NCI-H446 treated with DMSO at 0.1 percent for 48 hours (cell line): ENCODE measurements around the gene HECTD4.
A peak's percentile ranks its signal among the peaks of the same experiment; 100 is the strongest.
"Not testable (repeated sequence)": the region's sequence is repeated elsewhere in the genome, so short reads cannot be mapped to it uniquely, and the experiment has no call there.

ENCODE experiments used
- DNase-seq: peaks from one replicate; lab custom pipeline; 2025; lab: John Stamatoyannopoulos, UW

Gene HECTD4

DNA sequence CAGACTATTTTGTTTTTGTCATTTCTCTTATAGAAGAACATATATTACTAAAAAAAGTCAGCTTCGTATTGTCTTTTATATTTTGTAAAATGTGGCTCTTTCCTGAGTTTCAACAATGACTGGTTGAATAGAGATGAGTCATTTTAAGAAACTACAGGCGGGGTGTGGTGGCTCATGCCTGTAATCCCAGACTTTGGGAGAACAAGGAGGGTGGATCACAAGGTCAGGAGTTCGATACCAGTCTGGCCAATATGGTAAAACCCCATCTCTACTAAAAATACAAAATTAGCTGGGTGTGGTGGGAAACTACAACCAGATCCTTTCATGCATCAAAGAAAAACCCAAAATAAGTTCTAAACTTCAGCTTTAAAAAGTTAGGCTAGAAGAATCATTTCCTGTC is 28.8 kb downstream of the HECTD4 start:
- no peak for DNase-seq

DNA sequence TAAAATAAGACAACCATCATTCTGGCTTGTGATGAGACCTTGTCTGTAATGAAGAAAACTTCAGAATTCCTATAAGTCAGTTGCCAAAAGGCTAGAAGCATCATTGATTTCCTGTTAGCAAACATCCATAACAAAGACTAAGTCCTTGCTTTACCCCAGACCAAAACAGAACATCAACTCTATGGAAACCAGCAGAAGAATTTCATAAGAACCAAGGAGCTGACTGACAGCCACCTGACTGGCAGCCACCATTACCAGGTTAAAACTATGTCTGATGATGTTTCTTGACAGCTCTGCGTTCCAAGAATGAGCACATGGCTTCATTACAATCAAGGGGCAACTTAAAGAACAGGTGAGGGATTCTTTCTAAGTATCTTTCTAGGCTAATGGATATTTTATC is 29.3 kb downstream of the HECTD4 start:
- no peak for DNase-seq

GRCh38 chr12:112350593-112351592 is 31.3 kb downstream of the HECTD4 start:
- DNase-seq: no peak

DNA sequence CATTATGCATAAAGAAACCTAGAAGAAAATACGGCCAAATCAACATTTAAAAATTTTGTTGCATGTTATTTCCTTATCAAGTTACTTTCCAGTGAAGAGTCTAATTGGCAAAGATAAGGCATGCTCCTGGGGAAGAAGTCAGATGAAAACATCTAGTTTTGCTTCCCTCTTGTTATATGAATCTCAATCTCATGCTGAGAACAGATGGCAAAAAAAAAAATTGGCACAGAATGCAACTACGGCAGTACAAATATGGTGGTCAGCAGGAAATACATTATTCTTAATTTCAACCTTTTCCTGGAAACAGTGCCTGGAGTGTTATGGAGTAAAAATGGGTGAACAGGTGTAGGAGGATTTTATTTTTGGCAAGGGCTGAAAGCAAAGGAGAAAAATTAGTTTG is 32.8 kb downstream of the HECTD4 start:
- DNase-seq: peak; percentile 83

- DNase-seq: not testable (repeated sequence)
Observed at GRCh38 chr12:112348926-112349325, 33.3 kb downstream of the HECTD4 start.

DNA sequence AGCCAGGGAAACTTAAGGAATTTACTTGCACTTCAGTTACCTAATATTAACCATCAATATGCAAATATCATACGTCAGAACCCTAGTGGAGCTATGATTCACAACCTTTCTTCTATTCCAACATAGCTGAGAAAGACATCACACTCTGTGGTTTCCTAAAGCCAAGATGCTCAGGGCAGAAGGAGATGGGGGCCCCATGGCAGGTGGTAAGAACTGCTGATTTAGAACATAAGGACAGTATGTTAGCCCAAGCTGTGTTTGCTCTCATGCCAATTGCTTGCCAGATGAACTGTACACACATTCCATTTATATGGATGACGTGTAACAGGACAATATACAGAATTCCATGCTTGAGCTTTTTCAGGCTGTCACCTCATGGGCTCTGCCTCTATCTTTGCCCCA is 34.6 kb downstream of the HECTD4 start:
- DNase-seq: peak; percentile 85

GRCh38 chr12:112346194-112346593 is 36.0 kb downstream of the HECTD4 start:
- DNase-seq: no peak

- DNase-seq: no peak
Observed at GRCh38 chr12:112344220-112344619, 38.0 kb downstream of the HECTD4 start.

DNA sequence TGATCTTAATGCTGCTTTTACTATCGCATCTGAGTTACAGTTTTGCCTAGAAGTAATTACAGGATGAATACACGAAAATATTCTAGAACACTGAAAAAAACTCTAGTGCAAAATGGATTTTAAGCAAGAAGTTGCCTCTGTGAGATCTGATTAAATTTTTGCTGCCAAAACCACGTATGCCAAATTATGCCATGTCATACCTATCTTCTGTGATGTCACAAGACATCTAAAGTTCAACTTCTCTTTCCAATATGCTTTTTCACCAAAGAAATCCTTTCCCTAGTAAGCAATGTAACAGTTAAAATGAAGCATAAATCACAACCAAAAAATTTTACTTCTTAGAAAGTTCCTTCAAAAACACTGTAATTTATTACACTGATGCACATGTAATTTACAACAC is 39.6 kb downstream of the HECTD4 start:
- DNase-seq: no peak

GRCh38 chr12:112341046-112341825 is 41.0 kb downstream of the HECTD4 start:
- no peak for DNase-seq

DNA sequence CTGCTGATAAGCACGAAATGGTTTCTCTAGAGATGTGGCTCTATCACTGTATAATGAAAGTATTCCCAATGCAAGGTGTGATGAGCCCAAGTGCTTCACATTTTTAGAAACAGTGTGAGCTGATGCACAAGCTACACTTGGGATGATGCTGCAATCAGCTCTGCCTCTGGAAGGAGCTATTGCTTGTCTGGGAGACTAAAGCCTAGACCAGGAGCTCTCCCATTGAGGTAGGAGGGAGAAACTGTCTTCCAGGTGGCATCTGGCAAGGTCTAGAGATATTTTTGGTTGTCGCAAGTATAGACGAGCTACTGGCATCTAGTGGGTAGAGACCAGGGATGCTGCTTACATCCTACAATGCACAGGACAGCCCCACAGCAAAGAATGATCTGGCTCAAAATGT is 42.0 kb downstream of the HECTD4 start:
- DNase-seq: no peak

GRCh38 chr12:112334999-112335398 is 47.2 kb downstream of the HECTD4 start:
- not testable (repeated sequence) for DNase-seq

DNA sequence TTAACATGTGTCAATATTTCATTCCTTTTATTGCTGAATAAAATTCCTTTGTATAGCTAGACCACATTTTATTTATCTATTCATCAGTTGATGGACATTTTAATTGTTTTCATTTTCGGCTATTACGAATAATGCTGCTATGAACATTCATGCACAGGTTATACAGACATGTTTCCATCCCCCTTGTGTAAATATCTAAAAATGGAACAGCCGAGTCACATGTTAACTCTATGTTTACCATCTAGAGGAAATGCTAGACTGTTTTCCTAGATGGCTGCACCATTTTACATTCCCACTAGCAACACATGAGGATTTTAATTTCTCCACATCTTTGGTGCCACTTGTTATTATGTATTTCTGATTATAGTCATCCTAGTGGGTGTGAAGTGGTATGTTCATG is 49.2 kb downstream of the HECTD4 start:
- no peak for DNase-seq

- DNase-seq: no peak
Observed at GRCh38 chr12:112331886-112332285, 50.3 kb downstream of the HECTD4 start.

GRCh38 chr12:112330706-112331105 is 51.5 kb downstream of the HECTD4 start:
- DNase-seq: no peak

DNA sequence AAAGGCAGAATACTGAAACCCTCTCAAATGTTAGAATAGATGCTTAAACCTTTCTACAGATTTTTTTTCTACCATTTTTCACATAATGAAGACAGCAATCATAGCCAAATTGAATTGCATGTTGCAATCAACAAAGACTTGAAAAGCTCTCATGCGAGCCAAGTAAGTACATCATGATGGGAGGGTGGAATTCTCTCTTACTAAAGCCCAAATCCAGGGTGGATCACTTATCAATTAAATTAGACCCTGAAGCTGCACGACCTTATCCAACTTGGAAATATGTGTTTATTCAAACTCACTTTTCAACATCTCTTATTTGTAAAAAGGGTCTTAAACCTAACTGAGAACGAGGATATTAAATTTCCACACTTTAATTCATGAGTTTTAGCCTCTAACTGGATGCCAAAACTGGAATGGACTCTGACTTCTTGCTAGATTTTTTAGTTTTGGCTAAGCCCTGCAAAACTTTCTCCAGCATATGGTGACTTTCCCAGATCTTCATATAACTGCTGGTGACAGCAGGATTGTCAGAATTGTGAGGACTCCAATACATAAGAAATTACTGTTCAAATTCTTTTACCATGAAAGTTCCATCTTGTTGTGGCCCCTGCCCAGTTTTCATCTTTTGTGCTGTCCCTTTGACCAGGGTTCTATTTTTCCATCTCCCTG is 53.6 kb downstream of the HECTD4 start:
- DNase-seq: peak; percentile 42

DNA sequence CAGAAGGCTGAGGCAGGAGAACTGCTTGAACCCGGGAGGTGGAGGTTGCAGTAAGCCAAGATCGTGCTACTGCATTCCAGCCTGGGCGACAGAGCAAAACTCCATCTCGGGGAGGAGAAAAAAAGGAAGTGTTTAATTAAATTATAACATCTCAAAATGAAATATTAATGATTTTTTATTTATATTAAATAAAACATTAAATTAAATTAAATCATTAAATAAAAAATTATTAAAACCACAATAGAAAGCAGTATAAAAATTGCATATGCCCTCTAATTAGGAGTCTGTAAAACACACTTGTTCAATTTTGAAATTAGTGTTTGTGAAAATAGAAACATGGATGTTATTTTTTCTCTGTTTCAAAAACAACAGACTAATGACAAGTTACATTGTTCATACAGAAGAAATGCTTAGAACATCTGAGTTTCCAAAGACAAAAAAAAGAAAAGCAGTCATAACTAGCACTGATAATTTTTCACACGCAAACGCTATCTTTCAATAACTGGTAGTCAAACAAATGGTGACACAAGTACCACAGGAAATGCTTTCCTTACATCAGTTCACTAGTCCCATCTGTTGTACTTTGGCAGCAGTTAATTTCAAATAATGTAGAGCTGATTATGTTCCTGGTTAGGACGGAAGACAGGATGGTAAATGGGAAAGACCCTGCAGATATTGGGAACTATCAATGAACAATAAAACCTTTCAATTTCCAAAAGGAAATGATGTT is 54.9 kb downstream of the HECTD4 start:
- DNase-seq: peak; percentile 45

DNA sequence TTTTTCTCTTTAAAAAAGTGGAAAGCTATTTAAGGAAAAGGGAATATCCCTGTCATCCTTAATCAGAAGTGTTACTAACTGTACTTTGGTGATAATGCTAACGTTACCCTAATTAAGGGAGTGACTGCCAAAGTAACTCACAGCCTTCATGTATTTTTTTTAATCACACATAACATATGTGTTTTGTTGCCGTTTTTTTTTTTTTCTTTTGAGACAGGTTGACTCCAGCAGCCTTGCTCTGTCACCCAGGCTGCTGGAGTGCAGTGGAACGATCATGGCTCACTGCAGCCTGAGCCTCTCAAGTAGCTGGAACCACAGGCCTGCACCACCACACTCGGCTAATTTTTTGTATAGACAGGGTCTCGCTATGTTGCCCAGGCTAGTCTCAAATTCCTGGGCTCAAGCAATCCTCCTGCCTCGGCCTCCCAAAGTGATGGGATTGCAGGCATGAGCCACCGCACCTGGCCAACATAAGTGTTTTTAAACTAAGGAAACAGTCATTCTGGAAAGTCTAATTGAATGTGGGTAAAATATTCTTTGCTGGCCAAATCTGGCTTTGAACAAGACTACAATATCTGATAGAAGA is 56.5 kb downstream of the HECTD4 start:
- DNase-seq: no peak

GRCh38 chr12:112325157-112325556 is 57.1 kb downstream of the HECTD4 start:
- DNase-seq: no peak

DNA sequence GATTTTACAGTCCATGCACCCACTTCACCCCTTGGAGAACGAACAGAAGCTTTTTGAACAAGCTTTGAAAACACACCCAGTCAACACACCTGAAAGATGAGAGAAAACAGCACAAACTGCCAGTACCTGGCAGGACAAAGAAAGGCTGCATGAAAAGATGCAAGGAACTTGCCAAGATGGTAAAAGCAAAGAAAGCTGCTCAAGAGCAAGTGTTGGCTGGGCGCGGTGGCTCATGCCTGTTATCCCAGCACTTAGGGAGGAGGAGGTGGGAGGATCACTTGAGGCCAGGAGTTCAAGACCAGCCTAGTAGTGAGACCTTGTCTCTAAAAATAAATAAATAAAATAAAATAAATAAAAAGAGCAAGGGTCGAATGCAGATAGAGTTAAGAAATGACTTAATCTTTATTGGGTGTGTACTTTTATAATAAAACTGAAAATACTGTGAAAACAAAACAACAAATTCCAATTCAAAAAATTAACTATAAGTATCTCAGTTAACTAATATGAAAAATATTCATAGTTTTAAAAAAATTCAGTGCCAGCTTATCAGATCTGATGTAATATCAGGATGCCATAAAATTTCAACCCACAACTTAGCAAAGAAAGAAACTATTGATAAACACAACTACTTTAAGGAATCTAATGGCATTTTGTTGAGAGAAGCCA is 59.2 kb downstream of the HECTD4 start:
- no peak for DNase-seq

GRCh38 chr12:112322441-112322840 is 59.8 kb downstream of the HECTD4 start:
- no peak for DNase-seq
